A673 (cell line): ENCODE data around the gene PFKFB3. TPM values are rescaled to one million over a fixed set of nuclear protein-coding genes. Genes with fewer than 3 reads are reported as not detected.
"Not testable (repeated sequence)": the region's sequence is repeated elsewhere in the genome, so short reads cannot be mapped to it uniquely, and the experiment has no call there.

Source experiments
- BruUV-seq: library from RNA; stranded (reverse); fragments of 400-500 nt; replicated peaks from 2 replicates; lab custom pipeline; 2021; lab: Mats Ljungman, UMichigan
- CTCF ChIA-PET: fragments of 300-600 bp; sonication (Branson Sonifier 250); formaldehyde crosslinking; loops from one replicate; lab custom pipeline; 2022; ENCODE audit warnings: antibody characterized with exemption; lab: Charles Lee
- POLR2A ChIA-PET: fragments of 300-600 bp; sonication (Branson Sonifier 250); formaldehyde crosslinking; loops from one replicate; lab custom pipeline; 2022; ENCODE audit warnings: antibody characterized with exemption; ENCODE audit not compliant: low non-redundant PET; lab: Charles Lee
- DNase-seq: peaks from one replicate; pipeline ENCODE4 v3.0.0-alpha.2; 2015; ENCODE audit warnings: low spot score
- H3K27ac ChIP-seq: fragments of 200-600 bp; sonication (generic); 2 replicates; pipeline ENCODE4 v1.5.1; 2016; ENCODE audit warnings: mixed run types, low read depth, mild to moderate bottlenecking, mixed read lengths, antibody characterized with exemption, low read length; ENCODE audit not compliant: poor library complexity, severe bottlenecking
- H3K27me3 ChIP-seq: fragments of 200-600 bp; sonication (generic); replicated peaks from 2 replicates; pipeline ENCODE4 v1.6.1; 2017; ENCODE audit warnings: mixed run types, low read depth, mild to moderate bottlenecking, mixed read lengths, antibody characterized with exemption, low read length; ENCODE audit not compliant: insufficient read depth, poor library complexity
- H3K36me3 ChIP-seq: fragments of 200-600 bp; sonication (generic); 2 replicates; pipeline ENCODE4 v1.6.1; 2016; ENCODE audit warnings: mixed run types, mild to moderate bottlenecking, mixed read lengths, antibody characterized with exemption, low read length; ENCODE audit not compliant: insufficient read depth, poor library complexity, severe bottlenecking
- H3K4me1 ChIP-seq: fragments of 200-600 bp; sonication (generic); 2 replicates; pipeline ENCODE4 v1.6.1; 2017; ENCODE audit warnings: mixed run types, mild to moderate bottlenecking, mixed read lengths, antibody characterized with exemption, low read length; ENCODE audit not compliant: insufficient read depth, poor library complexity, severe bottlenecking
- H3K4me3 ChIP-seq: fragments of 200-600 bp; sonication (generic); 2 replicates; pipeline ENCODE4 v1.5.1; 2016; ENCODE audit warnings: low read depth, mixed run types, mild to moderate bottlenecking, mixed read lengths, low read length; ENCODE audit not compliant: poor library complexity, severe bottlenecking
- H3K9me3 ChIP-seq: fragments of 200-600 bp; sonication (generic); 2 replicates; pipeline ENCODE4 v1.6.1; 2016; ENCODE audit warnings: mixed run types, low read depth, mild to moderate bottlenecking, mixed read lengths, antibody characterized with exemption, low read length; ENCODE audit not compliant: poor library complexity, severe bottlenecking
- EZH2 ChIP-seq: fragments of 200-600 bp; sonication (generic); IDR thresholded peaks from 2 replicates; pipeline ENCODE4 v1.6.1; 2017; ENCODE audit warnings: borderline replicate concordance, low read depth, mild to moderate bottlenecking, mixed read lengths, antibody characterized with exemption, low read length; ENCODE audit not compliant: poor library complexity, severe bottlenecking
- intact Hi-C: fragments of 100-400 bp; cut with micrococcal nuclease; formaldehyde crosslinking; loops from one replicate; pipeline ENCODE4 v1.10.0; 2022; ENCODE audit not compliant: unreplicated experiment
- total RNA-seq: library from RNA; stranded (reverse); gene quantifications from 2 replicates; pipeline ENCODE4 v1.2.3, GENCODE V29; 2021
- TF ChIP-seq, protein P1 (sequence below): fragments of 300-800, 200-600 bp; sonication (generic); conservative IDR thresholded peaks from 2 replicates; pipeline ENCODE4 v1.5.1; 2017; ENCODE audit warnings: low read depth, mild to moderate bottlenecking, antibody characterized with exemption, low read length, moderate library complexity, mixed read lengths

The PFKFB3 gene
- total RNA-seq, 1 experiment from 2014 or later, result 53.0 TPM

DNA sequence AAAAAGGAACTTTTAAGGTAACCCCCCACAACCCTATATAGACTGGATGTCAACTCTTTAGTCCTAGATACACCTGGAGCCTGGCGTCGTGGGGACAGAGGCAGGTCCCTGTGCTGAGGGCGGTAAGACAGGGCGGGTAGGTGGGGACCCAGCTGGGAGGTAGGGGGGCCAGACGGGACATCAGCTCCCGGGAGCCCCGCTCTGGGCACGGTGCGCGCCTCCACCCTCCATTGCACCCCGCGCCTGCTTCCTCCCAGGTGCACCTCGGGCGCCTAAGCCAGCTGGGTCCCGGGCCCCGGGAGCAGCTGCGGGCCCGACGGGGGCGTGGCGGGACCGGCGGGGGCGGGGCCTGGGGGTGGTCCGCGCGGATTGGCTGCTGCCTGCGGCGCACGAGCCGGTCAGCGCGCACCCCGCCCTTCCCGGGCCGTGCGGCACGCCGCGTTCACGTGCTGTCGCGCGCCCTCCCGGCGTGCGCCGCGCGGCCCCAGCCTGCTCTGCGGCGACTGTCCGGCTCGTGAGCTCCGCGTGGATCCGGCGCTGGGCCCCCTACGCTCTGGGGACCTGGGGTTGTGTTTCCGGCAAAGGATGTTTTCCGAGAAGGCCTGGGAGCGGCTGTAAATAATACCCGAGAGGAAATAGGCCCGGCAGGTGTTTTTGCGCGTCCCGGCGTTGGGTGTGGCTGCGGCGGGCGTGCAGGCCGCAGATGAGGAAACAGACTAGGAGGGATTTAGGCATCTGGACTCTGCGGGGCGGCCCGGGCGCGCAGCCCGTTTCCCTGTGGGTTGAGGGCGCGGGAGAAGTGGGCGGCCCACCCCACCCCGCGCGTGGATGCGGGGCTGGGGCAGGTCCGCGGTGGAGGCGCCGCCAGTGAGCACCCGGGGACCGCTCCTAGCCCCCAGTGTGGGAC is 39.1 kb upstream of the PFKFB3 start:
- no peaks in the 10 kb centered on the region for H3K9me3 ChIP-seq
- peak overlapping the region; percentile 83 for H3K27ac ChIP-seq
- peaks cover 3% of the 10 kb centered on the region for H3K36me3 ChIP-seq
- H3K4me3 ChIP-seq, result peak overlapping the region; percentile 82
- intact Hi-C loops, result no loop called here
- TF ChIP-seq, protein P1, sequence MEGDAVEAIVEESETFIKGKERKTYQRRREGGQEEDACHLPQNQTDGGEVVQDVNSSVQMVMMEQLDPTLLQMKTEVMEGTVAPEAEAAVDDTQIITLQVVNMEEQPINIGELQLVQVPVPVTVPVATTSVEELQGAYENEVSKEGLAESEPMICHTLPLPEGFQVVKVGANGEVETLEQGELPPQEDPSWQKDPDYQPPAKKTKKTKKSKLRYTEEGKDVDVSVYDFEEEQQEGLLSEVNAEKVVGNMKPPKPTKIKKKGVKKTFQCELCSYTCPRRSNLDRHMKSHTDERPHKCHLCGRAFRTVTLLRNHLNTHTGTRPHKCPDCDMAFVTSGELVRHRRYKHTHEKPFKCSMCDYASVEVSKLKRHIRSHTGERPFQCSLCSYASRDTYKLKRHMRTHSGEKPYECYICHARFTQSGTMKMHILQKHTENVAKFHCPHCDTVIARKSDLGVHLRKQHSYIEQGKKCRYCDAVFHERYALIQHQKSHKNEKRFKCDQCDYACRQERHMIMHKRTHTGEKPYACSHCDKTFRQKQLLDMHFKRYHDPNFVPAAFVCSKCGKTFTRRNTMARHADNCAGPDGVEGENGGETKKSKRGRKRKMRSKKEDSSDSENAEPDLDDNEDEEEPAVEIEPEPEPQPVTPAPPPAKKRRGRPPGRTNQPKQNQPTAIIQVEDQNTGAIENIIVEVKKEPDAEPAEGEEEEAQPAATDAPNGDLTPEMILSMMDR, result no peak
- no peak for TF ChIP-seq EZH2
- no peaks in the 10 kb centered on the region for H3K27me3 ChIP-seq
- DNase-seq, result peak; percentile 93
- TSS peak; percentile 49 for BruUV-seq
- POLR2A ChIA-PET, result interaction anchor here (0.6 to 0.7 kb wide), 2 partner anchors 79 to 353 kb away, joined by 3 read pairs; no protein-coding TSS in a partner anchor
- peaks cover 5% of the 10 kb centered on the region for H3K4me1 ChIP-seq
- CTCF ChIA-PET, result no interaction called here

DNA sequence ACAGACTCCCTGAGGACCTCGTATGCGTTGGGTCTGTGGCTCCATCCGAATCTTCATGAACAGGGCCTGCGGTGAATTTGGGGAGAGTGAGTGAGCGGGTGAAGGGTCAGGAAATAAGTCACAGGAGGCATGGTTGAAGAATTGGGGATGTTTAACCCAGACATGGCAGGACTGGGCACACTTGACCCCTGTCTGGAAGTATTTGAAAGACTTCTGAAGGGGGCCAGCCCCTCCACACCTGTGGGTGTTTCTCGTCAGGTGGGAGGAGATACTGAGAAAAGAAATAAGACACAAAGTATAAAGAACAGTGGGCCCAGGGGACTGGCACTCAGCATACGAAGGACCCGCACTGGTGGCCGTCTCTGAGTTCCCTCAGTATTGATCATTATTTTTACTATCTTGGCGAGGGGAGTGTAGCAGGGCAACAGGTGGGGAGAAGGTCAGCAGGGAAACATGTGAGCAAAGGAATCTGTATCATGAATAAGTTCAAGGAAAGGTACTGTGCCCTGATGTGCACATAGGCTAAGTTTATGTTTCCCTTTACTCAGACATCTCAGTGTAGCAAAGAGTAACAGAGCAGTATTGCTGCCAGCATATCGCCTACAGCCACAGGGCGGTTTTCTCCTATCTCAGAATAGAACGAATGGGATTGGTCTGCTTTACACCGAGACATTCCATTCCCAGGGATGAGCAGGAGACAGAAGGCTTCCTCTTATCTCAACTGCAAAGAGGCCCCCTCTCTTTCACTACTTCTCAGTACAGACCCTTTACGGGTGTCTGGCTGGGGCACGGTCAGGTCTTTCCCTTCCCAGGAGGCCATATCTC is 38.2 kb upstream of the PFKFB3 start:
- Histone ChIP-seq H3K27ac (peak overlapping the region; percentile 83), H3K36me3 (peaks cover 3% of the 10 kb centered on the region), H3K4me3 (peak overlapping the region; percentile 82), H3K9me3 (no peaks in the 10 kb centered on the region), H3K27me3 (no peaks in the 10 kb centered on the region), H3K4me1 (peaks cover 5% of the 10 kb centered on the region)
- CTCF ChIA-PET, result no interaction called here
- no peak for TF ChIP-seq EZH2
- TF ChIP-seq, protein P1, result no peak
- POLR2A ChIA-PET, result interaction anchor here (0.6 to 0.7 kb wide), 2 partner anchors 80 to 354 kb away, joined by 3 read pairs; no protein-coding TSS in a partner anchor
- intact Hi-C loops, result no loop called here
- DNase-seq, result no peak
- no TSS peak for BruUV-seq

DNA sequence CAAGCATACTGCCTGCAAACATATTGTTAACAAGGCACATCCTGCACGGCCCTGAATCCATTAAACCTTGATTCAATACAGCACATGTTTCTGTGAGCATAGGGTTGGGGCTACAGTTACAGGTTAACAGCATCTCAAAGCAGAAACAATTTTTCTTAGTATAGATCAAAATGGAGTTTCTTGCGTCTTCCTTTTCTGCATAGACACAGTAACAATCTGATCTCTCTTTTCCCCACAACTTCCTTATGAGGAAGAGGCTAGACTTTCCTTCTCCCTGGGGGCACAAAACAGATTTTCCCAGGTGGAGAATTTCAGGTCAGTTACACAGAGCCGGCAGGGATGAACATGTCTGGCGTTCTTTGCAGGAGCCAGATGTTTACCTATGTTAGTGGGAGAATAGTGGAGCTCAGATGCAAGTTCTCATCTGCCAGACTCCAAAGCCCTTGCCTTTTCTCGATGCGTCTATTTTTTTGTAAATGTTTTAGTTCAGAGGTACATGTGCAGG is 37.5 kb upstream of the PFKFB3 start:
- CTCF ChIA-PET, result no interaction called here
- peaks cover 3% of the 10 kb centered on the region for H3K36me3 ChIP-seq
- BruUV-seq, result no TSS peak
- peaks cover 13% of the 10 kb centered on the region for H3K4me1 ChIP-seq
- H3K27me3 ChIP-seq, result no peaks in the 10 kb centered on the region
- POLR2A ChIA-PET, result no interaction called here
- intact Hi-C loops, result no loop called here
- H3K27ac ChIP-seq, result no peak overlapping the region
- no peak overlapping the region for H3K4me3 ChIP-seq
- no peak for DNase-seq
- TF ChIP-seq EZH2, result no peak
- TF ChIP-seq, protein P1, result no peak
- no peaks in the 10 kb centered on the region for H3K9me3 ChIP-seq

DNA sequence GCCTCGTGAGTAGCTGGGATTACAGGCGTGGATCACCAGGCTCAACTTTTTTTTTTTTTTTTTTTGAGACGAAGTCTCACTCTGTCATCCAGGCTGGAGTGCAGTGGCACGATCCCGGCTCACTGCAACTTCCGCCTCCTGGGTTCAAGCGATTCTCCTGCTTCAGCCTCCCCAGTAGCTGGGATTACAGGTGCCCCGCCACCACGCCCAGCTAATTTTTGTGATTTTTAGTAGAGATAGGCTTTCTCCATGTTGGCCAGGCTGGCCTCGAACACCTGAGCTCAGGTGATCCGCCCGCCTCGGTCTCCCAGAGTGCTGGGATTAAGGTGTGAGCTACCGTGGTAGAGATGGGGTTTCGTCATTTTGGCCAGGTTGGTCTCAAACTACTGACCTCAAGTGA is 36.8 kb upstream of the PFKFB3 start:
- H3K9me3 ChIP-seq, H3K27ac ChIP-seq, H3K4me3 ChIP-seq, BruUV-seq, DNase-seq, H3K36me3 ChIP-seq, CTCF ChIA-PET, H3K27me3 ChIP-seq, POLR2A ChIA-PET, intact Hi-C loops: not testable (repeated sequence)
- H3K4me1 ChIP-seq, result peaks cover 19% of the 10 kb centered on the region
